NCI-H2227 treated with DMSO at 0.1 percent for 48 hours (cell line): ENCODE measurements around the gene ASMTL.
"Not testable (repeated sequence)": the region's sequence is repeated elsewhere in the genome, so short reads cannot be mapped to it uniquely, and the experiment has no call there.

ENCODE experiments used
- DNase-seq: peaks from one replicate; lab custom pipeline; 2025; lab: John Stamatoyannopoulos, UW

The ASMTL gene

DNA sequence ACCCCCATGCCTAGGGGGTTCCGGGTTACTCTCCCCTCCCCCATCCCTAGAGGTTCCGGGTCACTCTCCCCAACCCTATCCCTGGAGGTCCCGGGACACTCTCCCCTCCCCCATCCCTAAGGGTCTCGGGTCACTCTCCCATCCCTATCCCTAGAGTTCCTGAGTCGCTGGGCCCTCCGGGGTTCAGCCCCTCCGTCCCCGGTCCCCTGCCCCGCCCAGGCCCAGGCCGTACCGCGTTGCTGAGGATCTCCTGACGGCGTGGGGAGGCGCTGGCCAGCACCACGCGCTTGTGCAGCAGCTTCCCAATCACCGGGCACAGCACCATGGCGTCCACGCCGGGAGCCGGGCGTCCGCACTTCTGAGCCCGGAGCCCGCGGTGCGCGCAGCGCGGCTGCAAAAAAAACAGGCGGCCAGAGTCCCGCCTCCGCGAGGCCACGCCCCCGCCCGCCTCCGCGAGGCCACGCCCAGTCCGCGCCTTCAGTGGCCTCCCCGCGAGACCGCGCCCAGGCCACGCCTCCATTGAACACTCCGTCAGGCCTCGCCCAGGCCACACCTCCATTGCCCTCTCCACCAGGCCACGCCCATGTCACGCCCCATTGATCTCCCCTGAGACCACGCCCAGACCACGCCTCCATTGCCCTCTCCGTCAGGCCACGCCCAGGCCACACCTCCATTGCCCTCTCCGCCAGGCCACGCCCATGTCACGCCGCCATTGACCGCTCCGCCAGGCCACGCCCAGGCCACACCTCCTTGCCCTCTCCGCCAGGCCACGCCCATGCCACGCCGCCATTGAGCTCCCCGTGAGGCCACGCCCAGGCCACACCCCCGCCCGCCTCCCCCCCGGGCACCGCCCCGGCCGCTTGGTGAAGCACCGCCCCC lies at the start of gene ASMTL:
Gene ASMTL (minus strand): TSS at position 394 of the 879 bp plus-strand sequence. CDS start 69 bp downstream, at position 325.
- DNase-seq: no peak

DNA sequence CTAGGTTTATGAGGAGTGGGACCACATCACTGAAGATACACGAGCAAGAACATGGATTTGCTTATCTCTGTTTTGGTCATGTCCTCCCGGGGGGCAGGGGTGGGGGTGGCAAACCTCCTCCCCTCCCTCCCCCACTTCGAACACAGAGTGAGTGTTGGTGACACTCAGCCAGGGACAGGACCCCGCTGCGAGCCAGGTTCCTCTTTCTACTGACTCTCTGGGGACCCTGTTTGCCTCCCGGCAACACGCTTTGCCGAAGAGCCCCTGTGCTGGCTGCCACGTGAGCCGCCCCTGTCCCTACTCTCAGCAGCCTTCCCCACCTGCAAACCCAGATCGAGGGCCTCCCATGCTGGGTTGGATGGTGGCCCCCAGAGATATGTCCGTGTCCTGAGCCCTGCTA lies 49.5 kb upstream of the ASMTL start:
- DNase-seq: no peak

- DNase-seq: no peak
These were observed 48.3 kb upstream of the ASMTL start for GRCh38 chrX:1500701-1501624.

DNA sequence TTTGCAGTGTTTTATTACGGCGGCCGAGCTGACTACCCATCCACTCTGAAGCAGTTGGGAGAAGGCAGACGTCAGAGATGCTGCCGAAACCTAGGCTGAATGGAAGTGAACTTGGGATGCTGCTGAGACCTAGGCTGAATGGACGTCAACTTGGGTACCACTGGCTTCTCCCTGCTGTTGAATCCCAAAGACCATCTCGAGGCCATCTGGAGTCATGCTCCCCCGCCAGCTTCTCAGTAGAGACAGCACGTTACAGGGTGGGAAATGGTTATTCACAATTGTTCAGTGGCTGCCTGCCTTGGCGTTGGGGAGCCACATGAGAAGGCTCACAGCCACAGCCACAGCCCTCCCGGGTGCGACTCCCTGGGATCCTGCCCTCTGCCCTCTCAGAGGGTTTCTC lies 43.4 kb upstream of the ASMTL start:
- no peak for DNase-seq

DNA sequence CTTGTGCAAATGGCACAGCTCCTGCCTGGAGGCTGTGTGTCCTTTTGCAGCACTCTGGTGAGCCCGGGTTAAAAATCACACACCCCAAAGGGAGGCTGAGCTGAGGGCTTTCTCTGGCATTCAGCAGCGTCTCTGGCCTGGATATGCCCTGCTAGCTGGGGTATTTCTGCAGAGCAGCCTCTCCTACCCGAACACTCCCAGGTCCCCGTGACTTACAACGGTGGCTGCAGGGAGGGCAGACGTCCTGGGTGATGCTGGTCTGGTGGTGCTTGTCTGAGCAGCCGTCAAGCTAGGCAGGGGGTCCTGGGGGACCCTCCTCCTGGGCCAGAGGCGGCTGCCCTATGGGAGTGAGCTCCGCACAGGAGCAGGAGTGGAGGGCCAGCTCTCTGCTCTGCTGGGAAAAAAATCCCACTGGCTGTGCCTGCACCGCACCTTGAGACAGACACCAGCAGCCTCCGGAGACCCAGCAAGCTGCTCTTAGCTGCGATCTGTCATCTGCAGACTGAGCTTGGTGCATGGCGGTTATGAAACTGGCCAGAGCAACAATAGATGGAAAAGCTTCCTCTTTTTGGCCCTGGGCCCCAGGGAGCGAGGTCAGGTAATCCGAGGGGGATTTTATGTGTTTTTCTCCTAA lies 41.3 kb upstream of the ASMTL start:
- no peak for DNase-seq

- no peak for DNase-seq
These were observed 40.7 kb upstream of the ASMTL start for GRCh38 chrX:1493412-1493811.

DNA sequence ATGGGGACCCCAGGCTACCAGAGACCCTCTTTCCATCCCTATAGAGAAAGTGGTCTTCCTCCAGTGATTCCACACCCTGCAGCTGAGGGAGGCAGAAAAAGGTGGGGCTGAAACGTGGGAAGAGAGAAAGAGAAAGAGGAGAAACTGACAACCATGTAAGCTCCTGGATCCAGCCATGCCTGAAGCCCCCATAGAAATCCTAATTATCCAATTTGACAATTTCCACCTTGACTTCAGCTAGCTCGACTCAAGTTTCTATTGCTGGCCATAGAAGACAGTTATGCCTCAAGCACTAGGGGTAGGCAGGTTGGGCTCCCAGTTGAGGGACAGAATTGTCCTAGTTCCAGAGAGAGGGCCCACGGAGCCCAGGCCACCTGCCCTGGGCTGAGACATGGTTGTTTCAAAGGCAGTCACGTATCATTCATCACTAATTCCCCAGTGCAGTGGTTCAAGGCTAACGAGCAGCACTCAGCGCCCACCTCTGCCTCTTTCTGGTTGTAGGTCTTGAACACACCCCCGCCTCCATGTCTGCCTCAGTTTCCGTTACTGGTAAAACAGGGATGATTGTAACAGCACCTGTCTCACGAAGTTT lies 39.8 kb upstream of the ASMTL start:
- DNase-seq: no peak

- DNase-seq: no peak
These were observed 39.2 kb upstream of the ASMTL start for GRCh38 chrX:1491851-1492349.

GRCh38 chrX:1491248-1491647 lies 38.5 kb upstream of the ASMTL start:
- not testable (repeated sequence) for DNase-seq

DNA sequence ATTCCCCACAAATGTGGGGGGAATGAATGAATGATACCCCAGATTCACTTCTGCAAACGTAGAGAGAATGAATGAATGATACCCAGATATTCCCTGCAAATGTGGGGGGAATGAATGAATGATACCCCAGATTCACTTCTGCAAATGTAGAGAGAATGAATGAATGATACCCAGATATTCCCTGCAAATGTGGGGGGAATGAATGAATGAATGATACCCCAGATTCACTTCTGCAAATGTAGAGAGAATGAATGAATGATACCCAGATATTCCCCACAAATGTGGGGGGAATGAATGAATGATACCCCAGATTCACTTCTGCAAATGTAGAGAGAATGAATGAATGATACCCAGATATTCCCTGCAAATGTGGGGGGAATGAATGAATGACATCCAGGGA lies 38.0 kb upstream of the ASMTL start:
- not testable (repeated sequence) for DNase-seq

DNA sequence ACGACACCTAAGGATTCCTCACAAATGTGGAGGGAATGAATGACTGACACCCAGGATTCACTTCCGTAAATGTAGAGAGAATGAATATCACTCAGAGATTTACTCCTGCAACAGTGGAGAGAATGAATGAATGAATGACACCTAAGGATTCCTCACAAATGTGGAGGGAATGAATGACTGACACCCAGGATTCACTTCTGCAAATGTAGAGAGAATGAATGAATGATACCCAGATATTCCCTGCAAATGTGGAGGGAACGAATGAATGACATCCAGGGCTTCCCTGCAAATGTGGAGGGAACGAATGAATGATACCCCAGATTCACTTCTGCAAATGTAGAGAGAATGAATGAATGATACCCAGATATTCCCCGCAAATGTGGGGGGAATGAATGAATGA lies 36.6 kb upstream of the ASMTL start:
- not testable (repeated sequence) for DNase-seq

DNA sequence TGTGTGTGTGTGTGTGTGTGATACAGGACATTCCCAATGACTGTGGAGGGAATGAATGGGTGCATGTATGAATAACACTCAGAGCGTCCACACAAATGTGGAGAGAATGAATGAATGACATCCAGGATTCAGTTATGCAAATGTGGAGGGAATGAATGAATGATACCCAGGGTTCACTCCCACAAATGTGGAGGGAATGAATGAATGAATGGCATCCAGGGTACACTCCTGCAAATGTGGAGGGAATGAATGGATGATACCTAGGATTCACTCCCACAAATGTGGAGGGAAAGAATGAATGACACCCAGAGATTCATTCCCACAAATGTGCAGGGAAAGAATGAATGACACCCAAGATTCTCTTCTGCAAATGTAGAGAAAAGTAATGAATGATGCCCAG lies 36.0 kb upstream of the ASMTL start:
- no peak for DNase-seq

- DNase-seq: no peak
These were observed 35.4 kb upstream of the ASMTL start for GRCh38 chrX:1488141-1488540.

DNA sequence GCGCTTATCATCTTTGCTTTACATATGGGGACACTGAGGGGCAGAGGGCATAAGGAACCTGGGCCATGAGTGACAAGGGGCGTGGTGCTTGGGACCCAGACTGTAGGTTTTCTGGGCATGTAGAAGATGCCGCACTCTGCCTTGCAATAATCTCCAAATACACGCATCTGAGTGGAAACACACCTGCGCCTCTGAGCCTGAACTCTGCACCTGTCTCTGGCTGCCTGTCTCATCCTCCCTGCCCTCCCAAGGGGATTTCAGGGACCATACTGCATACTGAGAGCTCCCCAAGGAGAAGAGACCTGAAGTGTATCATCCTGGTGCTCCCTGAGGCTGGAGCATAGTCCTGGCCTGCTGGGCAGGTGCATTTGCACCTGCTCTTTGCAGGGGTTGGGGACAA lies 34.7 kb upstream of the ASMTL start:
- no peak for DNase-seq

GRCh38 chrX:1486749-1487361 lies 34.1 kb upstream of the ASMTL start:
- no peak for DNase-seq

DNA sequence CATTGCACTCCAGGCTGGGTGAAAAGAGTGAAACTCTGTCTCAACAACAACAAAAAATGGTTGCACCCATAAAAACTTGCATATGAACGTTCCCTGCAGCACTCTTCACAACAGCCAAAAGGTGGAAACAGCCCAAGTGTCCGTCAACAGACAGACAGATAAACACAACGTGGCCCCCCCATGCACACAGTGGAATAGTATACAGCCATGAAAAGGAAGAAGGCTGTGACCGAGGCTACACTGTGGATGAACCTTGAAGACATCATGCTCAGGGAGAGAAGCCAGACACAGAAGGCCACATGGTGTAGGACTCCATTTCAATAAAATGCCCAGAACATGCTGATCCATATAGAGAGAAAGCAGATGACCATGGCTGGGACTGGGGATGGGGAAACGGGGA lies 33.5 kb upstream of the ASMTL start:
- no peak for DNase-seq

DNA sequence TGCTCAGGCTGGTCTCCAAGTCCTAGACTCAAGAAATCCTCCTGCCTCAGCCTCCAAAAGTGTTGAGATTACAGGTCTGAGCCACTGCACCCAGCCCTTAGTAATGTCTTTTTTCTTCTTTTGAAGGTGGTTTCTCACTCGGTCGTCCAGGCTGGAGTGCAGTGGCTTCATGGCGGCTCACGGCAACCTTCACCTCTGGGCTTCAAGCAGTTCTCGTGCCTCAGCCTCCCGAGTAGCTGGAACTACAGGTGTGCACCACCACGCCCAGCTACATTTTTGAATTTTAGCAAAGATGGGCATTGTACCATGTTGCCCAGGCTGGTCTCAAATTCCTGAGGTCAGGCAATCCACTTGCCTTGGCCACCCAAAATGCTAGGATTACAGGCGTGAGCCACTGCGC lies 32.3 kb upstream of the ASMTL start:
- DNase-seq: no peak

DNA sequence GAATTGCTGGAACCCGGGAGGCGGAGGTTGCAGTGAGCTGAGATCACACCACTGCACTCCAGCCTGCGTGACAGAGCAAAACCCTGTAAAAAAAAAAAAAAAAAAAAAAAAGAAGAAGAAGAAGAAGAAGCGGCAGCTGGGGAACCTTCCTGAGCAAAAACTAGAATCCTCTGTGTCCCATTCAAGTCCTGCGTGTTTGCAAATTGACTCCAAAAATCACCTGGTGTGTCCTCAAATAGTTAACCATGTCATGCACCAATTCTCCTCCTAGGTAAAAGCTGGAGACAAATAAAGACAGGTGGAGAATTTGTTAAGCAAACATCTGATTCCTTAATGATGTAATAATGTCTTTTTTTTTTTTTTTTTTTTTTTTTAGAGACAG lies 31.9 kb upstream of the ASMTL start:
- DNase-seq: no peak

DNA sequence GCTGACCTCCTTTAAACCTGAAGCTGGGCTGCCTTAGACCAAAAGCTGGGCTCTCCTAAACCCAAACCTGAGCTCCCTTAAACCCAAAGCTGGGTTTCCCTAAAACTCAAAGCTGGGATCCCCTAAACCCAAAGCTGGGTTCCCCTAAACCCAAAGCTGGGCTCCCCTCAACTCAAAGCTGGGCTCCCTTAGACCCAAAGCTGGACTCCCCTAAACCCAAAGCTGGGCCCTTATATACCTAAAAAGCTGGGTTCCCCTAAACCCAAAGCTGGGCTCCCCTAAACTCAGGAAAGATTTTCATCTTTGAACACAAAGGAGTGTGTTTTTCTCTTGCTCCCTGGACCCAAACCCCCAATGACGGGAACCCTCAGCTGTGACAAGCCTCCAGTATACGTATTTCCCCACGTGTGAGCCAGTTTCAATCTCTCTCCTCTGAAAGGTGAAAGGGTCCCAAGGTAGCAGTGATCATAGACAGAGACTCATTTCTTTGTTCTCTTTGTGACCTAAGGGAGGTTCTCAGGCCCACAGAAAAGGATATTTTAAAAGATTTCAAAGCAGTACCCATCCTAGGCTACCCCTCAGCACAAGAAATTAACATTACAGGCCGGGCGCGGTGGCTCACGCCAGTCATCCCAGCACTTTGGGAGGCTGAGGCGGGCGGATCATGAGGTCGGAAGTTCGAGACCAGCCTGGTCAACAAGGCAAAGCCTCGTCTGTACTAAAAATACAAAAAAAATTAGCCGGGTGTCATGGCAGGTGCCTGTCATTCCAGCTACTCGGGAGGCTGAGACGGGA lies 31.3 kb upstream of the ASMTL start:
- no peak for DNase-seq

- DNase-seq: not testable (repeated sequence)
These were observed 29.8 kb upstream of the ASMTL start for GRCh38 chrX:1482530-1482928.
